Gastrocnemius medialis (tissue), 4 donors: ENCODE results near the gene PDE7B.

ENCODE experiments used
- POLR2A ChIP-seq, 2 donors: fragments of 450-650 bp; IDR thresholded peaks; one replicate each; pipeline ENCODE4 v1.6.1; 2017; ENCODE audit warnings: antibody characterized with exemption in 2 of 2, mild to moderate bottlenecking in 2 of 2, moderate library complexity in 2 of 2
- TF ChIP-seq, protein P1 (sequence below), 5 experiments: fragments of 450-650 bp in 3 of 5; fragments of 200-600 bp in 2 of 5; sonication (generic) in 2 of 5; IDR thresholded peaks in 4 of 5; conservative IDR thresholded peaks in 1 of 5; 1 replicate in 4 of 5; 2 replicates in 1 of 5; pipeline ENCODE4 v1.5.1; 2016 to 2019; ENCODE audit warnings: antibody characterized with exemption in 5 of 5, mild to moderate bottlenecking in 3 of 5, moderate library complexity in 3 of 5

- TF ChIP-seq, protein P1, sequence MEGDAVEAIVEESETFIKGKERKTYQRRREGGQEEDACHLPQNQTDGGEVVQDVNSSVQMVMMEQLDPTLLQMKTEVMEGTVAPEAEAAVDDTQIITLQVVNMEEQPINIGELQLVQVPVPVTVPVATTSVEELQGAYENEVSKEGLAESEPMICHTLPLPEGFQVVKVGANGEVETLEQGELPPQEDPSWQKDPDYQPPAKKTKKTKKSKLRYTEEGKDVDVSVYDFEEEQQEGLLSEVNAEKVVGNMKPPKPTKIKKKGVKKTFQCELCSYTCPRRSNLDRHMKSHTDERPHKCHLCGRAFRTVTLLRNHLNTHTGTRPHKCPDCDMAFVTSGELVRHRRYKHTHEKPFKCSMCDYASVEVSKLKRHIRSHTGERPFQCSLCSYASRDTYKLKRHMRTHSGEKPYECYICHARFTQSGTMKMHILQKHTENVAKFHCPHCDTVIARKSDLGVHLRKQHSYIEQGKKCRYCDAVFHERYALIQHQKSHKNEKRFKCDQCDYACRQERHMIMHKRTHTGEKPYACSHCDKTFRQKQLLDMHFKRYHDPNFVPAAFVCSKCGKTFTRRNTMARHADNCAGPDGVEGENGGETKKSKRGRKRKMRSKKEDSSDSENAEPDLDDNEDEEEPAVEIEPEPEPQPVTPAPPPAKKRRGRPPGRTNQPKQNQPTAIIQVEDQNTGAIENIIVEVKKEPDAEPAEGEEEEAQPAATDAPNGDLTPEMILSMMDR (IDR thresholded peaks at IDR 0.05 in 4 of 5, conservative IDR thresholded peaks at IDR 0.05 in 1 of 5): no peak
- TF ChIP-seq POLR2A (IDR thresholded peaks at IDR 0.05): no peak
Observed at GRCh38 chr6:136076496-136076895, 225.0 kb downstream of the PDE7B start.
